Mucosa of descending colon (tissue), 3 donors: ENCODE measurements around the gene BFAR. TPM values are rescaled to one million over a fixed set of nuclear protein-coding genes. Genes with fewer than 3 reads are reported as not detected.
A peak's percentile ranks its signal among the peaks of the same experiment; 100 is the strongest.
"Not testable (repeated sequence)": the region's sequence is repeated elsewhere in the genome, so short reads cannot be mapped to it uniquely, and the experiment has no call there.

ENCODE experiments used
- ATAC-seq: fragments of 200-7000 bp; cut with Tn5 transposase; one replicate; pipeline ENCODE4 v1.9.1; 2020; ENCODE audit warnings: mild to moderate bottlenecking, moderate library complexity
- DNase-seq, 3 donors: peaks; one replicate each; pipeline ENCODE4 v3.0.0-alpha.2; 2020
- H3K36me3 ChIP-seq: fragments of 200-600 bp; one replicate; pipeline ENCODE4 v1.8.0; 2021; ENCODE audit warnings: low read depth, mild to moderate bottlenecking
- H3K4me1 ChIP-seq: fragments of 200-600 bp; one replicate; pipeline ENCODE4 v1.8.0; 2021; ENCODE audit warnings: low read depth, mild to moderate bottlenecking
- H3K4me3 ChIP-seq: fragments of 200-600 bp; one replicate; pipeline ENCODE4 v1.8.0; 2021; ENCODE audit warnings: mild to moderate bottlenecking
- H3K9me3 ChIP-seq: fragments of 200-600 bp; one replicate; pipeline ENCODE4 v1.8.0; 2021; ENCODE audit warnings: mild to moderate bottlenecking
- intact Hi-C, 2 donors: fragments of 100-400 bp; cut with DNase I in 1 of 2; cut with micrococcal nuclease in 1 of 2; formaldehyde crosslinking; loops; one replicate each; pipeline versions ENCODE4 v1.11.0 to v1.11.1; 2022; cut with DNase I, micrococcal nuclease
- total RNA-seq, 3 donors: library from RNA; stranded (reverse); fragmentation: NEBNext Ultra II Directional in 2 of 3; extraction: Animal tissue kit (Norgen Biotek cat#: 25700) in 2 of 3; gene quantifications; one replicate each; pipeline versions ENCODE4 v1.2.1 to v1.2.4, GENCODE V29; 2021 to 2023
- TF ChIP-seq, protein P1 (sequence below): fragments of 200-600 bp; IDR thresholded peaks from one replicate; pipeline ENCODE4 v1.8.0; 2022; ENCODE audit warnings: antibody characterized with exemption, mild to moderate bottlenecking
- donor health status: DM: no; HTN: no; CAD: no; lungs with moderate emphysema.
- donor health status: DM: no; HTN: no; CAD: no.
- donor health status: DM: no; HTN: yes; CAD: no.

Gene BFAR
- total RNA-seq, 3 donors from 2014 or later = 59.4 to 71.1 (median 61.6) TPM

- DNase-seq = no peak
- intact Hi-C loops = no loop called here
Measured at GRCh38 chr16:14676633-14677032, 43.9 kb downstream of the BFAR start.

DNA sequence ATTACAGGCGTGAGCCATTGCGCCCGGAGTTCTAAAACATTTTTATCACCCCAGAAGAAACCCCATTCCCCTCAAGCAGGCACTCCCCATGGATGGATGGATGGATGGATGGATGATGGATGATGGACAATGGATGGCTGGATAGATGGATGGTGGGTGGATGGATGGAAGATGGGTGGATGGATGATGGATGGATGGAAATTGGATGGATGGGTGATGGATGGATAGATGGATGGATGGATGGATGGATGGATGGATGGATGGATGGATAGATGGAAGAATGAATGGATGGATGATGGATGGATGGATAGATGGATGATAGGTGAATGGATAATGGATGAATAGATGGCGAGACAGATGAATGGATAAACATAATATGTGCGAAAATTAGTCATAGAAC is 44.9 kb downstream of the BFAR start:
- Histone ChIP-seq H3K4me1 (peaks cover 6% of the 10 kb centered on the region), H3K9me3 (no peaks in the 10 kb centered on the region), H3K36me3 (no peaks in the 10 kb centered on the region), H3K4me3 (no peak overlapping the region)
- TF ChIP-seq, protein P1, sequence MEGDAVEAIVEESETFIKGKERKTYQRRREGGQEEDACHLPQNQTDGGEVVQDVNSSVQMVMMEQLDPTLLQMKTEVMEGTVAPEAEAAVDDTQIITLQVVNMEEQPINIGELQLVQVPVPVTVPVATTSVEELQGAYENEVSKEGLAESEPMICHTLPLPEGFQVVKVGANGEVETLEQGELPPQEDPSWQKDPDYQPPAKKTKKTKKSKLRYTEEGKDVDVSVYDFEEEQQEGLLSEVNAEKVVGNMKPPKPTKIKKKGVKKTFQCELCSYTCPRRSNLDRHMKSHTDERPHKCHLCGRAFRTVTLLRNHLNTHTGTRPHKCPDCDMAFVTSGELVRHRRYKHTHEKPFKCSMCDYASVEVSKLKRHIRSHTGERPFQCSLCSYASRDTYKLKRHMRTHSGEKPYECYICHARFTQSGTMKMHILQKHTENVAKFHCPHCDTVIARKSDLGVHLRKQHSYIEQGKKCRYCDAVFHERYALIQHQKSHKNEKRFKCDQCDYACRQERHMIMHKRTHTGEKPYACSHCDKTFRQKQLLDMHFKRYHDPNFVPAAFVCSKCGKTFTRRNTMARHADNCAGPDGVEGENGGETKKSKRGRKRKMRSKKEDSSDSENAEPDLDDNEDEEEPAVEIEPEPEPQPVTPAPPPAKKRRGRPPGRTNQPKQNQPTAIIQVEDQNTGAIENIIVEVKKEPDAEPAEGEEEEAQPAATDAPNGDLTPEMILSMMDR = no peak
- intact Hi-C loops = no loop called here
- ATAC-seq (no peak), DNase-seq (no peak)

More at GRCh38 chr16:14676633-14677032, 43.9 kb downstream of the BFAR start:
- Histone ChIP-seq H3K36me3 (no peaks in the 10 kb centered on the region), H3K4me1 (peaks cover 16% of the 10 kb centered on the region), H3K4me3 (no peak overlapping the region), H3K9me3 (no peaks in the 10 kb centered on the region)
- ATAC-seq = no peak
- TF ChIP-seq, protein P1 = no peak

DNA sequence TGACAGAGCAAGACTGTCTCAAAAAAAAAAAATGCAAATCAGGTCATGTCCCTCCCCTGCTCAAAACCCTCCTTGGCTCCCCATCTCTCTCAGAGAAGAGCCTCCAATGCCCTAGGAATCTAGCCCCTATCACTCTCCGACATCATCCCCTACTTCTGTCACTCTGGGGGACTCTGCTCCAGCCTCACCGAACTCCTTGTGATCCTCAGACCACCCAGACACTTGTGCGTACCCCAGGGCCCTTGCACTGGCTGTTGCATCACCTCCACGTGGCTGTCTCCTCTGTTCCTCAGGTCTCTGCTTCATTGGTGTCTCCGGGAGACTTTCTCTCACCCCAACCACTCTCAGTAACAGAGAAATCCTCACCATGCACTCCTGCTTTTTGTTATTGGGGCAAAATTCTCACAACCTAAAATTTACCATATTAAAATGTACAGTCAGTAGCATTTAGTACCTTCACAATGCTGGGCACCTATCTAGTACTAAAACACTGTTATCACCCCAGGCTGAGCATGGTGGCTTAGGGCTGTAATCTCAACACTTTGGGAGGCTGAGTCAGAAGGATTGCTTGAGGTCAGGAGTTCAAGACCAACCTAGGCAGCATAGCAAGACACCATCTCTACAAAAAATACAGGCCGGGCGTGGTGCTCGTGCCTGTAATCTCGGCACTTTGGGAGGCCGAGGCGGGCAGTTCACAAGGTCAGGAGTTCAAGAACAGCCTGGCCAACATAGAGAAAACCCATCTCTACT is 46.2 kb downstream of the BFAR start:
- H3K4me1 ChIP-seq = no peaks in the 10 kb centered on the region
- H3K4me3 ChIP-seq = no peak overlapping the region
- DNase-seq = no peak
- no peak for ATAC-seq
- H3K9me3 ChIP-seq = no peaks in the 10 kb centered on the region
- H3K36me3 ChIP-seq = no peaks in the 10 kb centered on the region
- intact Hi-C loops = no loop called here
- TF ChIP-seq, protein P1 = no peak

GRCh38 chr16:14680396-14680795 is 47.6 kb downstream of the BFAR start:
- H3K4me1 ChIP-seq, H3K36me3 ChIP-seq, ATAC-seq, H3K4me3 ChIP-seq, intact Hi-C loops, DNase-seq, H3K9me3 ChIP-seq: not testable (repeated sequence)

- TF ChIP-seq, protein P1 = no peak
- no peak for ATAC-seq
- no peaks in the 10 kb centered on the region for H3K4me1 ChIP-seq
- intact Hi-C loops = no loop called here
- no peaks in the 10 kb centered on the region for H3K9me3 ChIP-seq
- DNase-seq = no peak
- H3K36me3 ChIP-seq = no peaks in the 10 kb centered on the region
- H3K4me3 ChIP-seq = no peak overlapping the region
Measured at GRCh38 chr16:14681115-14681514, 48.4 kb downstream of the BFAR start.

GRCh38 chr16:14682121-14682520 is 49.4 kb downstream of the BFAR start:
- ATAC-seq (no peak), DNase-seq (no peak)
- intact Hi-C loops = no loop called here
- TF ChIP-seq, protein P1 = no peak
- Histone ChIP-seq H3K36me3 (no peaks in the 10 kb centered on the region), H3K9me3 (no peaks in the 10 kb centered on the region), H3K4me1 (no peaks in the 10 kb centered on the region), H3K4me3 (no peak overlapping the region)

DNA sequence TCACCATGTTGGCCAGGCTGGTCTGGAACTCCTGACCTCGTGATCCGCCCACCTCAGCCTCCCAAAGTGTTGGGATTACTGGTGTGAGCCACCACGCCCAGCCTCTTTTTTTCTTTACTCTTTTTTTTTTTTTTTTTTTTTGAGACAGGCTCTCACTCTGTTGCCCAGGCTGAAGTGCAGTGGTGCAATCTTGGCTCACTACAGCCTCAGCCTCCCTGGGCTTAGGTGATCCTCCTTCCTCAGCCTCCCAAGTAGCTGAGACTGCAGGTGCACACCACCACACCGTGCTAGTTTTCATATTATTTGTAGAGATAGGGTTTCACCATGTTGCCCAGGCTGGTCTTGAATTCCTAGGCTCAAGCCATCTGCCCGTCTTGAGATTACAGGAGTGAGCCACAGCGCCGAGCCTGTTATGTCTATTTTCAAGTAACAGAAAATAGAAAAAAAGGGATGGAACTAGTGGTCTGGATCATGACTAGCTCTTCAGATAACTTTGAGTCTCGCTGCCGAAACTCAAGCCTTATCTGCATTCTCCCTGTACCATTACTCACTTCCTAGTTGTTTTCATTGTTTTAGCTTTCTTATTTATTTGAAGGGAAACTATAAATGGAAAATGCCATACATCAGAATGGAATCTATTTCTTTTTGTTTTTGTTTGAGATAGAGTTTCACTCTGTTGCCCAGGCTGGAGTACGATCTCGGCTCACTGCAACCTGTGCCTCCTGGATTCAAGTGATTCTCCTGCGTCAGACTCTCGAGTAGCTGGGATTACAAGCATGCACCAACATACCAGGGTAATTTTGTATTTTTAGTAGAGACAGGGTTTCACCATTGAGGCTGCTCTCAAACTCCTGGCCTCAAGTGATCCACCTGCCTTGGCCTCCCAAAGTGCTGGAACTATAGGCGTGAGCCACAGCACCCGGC is 53.4 kb downstream of the BFAR start:
- DNase-seq, ATAC-seq, H3K4me1 ChIP-seq, H3K4me3 ChIP-seq, H3K9me3 ChIP-seq, H3K36me3 ChIP-seq, intact Hi-C loops: not testable (repeated sequence)

DNA sequence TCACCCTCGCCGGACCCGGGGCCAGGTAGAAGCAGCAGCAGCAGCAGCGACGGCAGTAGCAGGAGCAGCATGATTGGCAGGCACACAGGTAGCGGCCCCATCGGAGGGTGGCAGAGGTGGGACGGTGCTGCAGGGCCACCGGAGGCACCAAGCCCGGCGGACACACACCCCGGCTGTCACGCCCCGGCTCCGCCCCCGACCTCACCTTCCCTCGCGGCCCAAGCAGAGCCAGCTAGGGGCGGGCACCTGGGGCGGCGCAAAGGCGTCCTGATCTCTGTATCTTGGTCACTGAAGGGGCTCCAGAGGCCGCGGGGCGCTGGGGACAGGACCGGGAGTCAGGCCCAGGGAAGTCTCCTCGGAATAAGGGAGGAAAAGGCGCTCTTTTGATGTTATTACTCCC is 61.4 kb downstream of the BFAR start, which contains the start of gene PLA2G10:
PLA2G10 (minus strand) TSS at position 180 of the 400 bp plus-strand sequence; CDS start at position 101, 79 bp downstream.
- peak; percentile 97 for ATAC-seq
- intact Hi-C loops, H3K4me1 ChIP-seq, H3K9me3 ChIP-seq, H3K4me3 ChIP-seq, DNase-seq, H3K36me3 ChIP-seq: not testable (repeated sequence)
